Muscle layer of duodenum (tissue), 2 donors: ENCODE results near the gene ODAD3.
"Not testable (repeated sequence)": the region's sequence is repeated elsewhere in the genome, so short reads cannot be mapped to it uniquely, and the experiment has no call there.

Source experiments
- H3K27ac ChIP-seq: one replicate; pipeline ENCODE4 v1.7.0; 2013; ENCODE audit warnings: mild to moderate bottlenecking, low read length
- H3K27me3 ChIP-seq: one replicate; pipeline ENCODE4 v1.7.0; 2013; ENCODE audit warnings: low read depth, mild to moderate bottlenecking, control low read depth, low read length
- H3K36me3 ChIP-seq, 2 donors: one replicate each; pipeline ENCODE4 v1.7.0; 2013; ENCODE audit warnings: low read length in 2 of 2, control low read depth in 1 of 2, mild to moderate bottlenecking in 1 of 2; ENCODE audit not compliant: insufficient read depth in 2 of 2, control insufficient read depth in 1 of 2
- H3K4me1 ChIP-seq, 2 donors: one replicate each; pipeline ENCODE4 v1.7.0; 2013; ENCODE audit warnings: low read length in 2 of 2, mild to moderate bottlenecking in 2 of 2, control low read depth in 1 of 2, moderate library complexity in 1 of 2; ENCODE audit not compliant: insufficient read depth in 2 of 2, control insufficient read depth in 1 of 2
- H3K4me3 ChIP-seq, 2 donors: one replicate each; pipeline ENCODE4 v1.7.0; 2013; ENCODE audit warnings: low read length in 2 of 2, low read depth in 1 of 2, mild to moderate bottlenecking in 1 of 2
- H3K9me3 ChIP-seq, 2 donors: one replicate each; pipeline ENCODE4 v1.7.0; 2013; ENCODE audit warnings: low read length in 2 of 2, control low read depth in 1 of 2, mild to moderate bottlenecking in 1 of 2; ENCODE audit not compliant: control insufficient read depth in 1 of 2
- donor health status: healthy.

The ODAD3 gene

DNA sequence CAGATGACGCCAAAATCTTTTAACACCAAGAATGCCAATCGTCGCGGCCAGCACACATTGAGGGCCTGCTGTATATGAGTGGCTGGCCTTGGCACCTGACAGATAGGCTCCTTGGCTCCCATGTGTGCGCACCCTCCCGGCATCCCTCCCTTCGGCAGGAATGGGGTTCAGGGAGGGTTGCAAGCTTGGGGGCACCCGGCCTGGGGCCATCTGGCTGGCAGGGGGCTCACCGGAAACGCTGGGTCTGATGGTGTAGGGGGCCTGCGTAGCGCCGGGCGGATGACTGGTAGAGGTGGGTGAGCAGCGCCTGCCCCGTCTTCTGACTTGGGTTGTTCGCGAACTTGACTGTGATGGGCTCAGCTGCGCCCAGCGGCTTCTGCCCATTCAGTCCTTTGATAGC is 22.9 kb upstream of the ODAD3 start:
- no peak overlapping the region for H3K4me3 ChIP-seq
- H3K36me3 ChIP-seq, result no peaks in the 10 kb centered on the region
- H3K27ac ChIP-seq, result no peak overlapping the region
- H3K27me3 ChIP-seq, result no peaks in the 10 kb centered on the region
- no peaks in the 10 kb centered on the region for H3K4me1 ChIP-seq
- no peaks in the 10 kb centered on the region for H3K9me3 ChIP-seq

DNA sequence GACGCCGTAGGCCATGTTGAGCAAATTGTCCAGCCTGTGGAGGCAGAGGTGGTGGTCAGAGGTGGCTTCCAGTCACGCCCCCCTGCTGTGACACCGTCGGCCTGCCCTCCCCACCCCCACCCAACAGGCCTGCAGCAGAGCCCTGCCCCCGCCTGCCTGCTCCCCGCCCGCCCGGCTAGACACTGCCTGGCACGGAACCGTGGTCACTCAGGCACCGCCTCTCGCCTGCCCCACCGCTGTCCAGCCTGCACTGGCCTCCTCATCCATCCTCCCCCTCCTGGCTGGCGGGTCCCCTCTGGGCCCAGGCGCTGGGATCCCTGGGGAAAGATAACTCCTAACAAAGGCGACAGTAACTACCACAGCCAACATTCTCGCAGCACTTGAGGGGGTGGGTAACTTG is 22.2 kb upstream of the ODAD3 start:
- H3K36me3 ChIP-seq, result no peaks in the 10 kb centered on the region
- no peak overlapping the region for H3K4me3 ChIP-seq
- H3K27ac ChIP-seq, result no peak overlapping the region
- no peaks in the 10 kb centered on the region for H3K9me3 ChIP-seq
- no peaks in the 10 kb centered on the region for H3K4me1 ChIP-seq
- no peaks in the 10 kb centered on the region for H3K27me3 ChIP-seq

DNA sequence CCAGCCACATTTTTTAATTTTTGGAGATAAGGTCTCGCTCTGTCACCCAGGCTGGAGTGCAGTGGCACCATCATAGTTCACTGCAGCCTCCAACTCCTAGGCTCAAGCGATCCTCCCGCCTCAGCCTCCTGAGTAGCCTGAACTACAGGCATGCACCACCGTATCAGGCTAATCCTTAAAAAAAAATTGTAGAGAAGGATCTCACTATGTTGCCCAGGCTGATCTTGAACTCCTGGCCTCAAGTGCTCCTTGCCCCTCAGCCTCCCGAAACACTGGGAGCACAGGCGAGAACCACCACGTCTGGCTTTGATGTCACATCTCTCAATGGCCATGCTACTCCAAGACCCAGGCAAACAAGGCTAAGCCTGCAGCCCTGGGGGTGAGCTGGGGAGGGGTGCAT is 21.7 kb upstream of the ODAD3 start:
- no peaks in the 10 kb centered on the region for H3K9me3 ChIP-seq
- H3K4me1 ChIP-seq, result peaks cover 0 to 2% of the 10 kb centered on the region in 2 donors
- no peaks in the 10 kb centered on the region for H3K36me3 ChIP-seq
- no peaks in the 10 kb centered on the region for H3K27me3 ChIP-seq
- no peak overlapping the region for H3K4me3 ChIP-seq
- no peak overlapping the region for H3K27ac ChIP-seq

DNA sequence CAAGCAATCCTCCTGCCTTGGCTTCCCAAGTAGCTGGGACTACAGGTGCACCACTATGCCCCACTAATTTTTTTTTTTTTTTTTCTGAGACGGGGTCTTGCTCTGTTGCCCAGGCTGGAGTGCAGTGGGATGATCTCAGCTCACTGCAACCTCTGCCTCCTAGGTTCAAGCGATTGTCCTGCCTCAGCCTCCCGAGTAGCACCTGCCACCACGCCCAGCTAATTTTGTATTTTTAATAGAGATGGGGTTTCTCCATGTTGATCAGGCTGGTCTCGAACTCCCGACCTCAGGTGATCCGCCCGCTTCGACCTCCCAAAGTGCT is 20.3 kb upstream of the ODAD3 start:
- not testable (repeated sequence) for H3K9me3 ChIP-seq, H3K36me3 ChIP-seq, H3K27ac ChIP-seq, H3K4me3 ChIP-seq, H3K27me3 ChIP-seq, H3K4me1 ChIP-seq

DNA sequence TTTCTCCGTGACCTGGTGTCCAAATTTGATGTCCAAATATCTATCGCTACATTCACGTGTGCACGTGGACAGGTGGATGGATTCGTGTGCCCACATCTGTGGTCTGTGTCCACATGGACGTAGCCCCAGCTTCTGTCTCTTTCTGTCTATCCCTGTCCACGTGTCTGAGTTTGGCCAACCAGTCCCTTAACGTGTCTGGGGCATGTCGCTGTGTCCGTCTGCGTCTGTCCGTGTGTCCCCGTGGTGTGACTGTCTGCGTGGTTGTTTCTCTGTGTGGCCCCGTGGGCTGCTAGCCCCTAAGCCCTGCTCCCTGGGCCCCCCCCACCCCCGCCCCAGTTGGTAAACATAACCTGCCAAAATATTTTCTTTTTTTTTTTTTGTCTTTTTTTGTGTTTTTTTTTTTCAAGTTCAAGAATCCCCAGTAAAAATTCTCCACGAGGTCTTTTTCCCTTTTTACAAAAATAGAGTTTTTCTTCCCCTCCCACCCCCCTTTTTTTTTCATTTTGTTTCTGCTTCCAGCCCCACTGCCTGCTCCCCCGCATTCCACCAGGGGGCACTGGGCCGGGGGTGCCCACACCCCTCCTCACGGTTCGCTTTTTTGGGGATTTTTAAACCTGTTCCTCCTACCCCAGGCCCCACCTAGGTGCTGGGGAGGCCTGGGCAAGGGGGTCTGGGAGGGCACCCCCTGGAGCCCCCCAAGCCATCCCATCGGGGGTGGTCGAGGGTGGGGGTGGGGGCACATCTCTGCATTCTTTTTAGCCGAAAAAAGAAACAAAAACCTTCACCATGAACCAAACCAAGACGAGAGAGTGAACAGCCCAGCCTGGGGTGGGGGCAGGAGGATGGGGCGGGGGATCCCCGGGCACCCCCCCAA is 18.8 kb upstream of the ODAD3 start:
- Histone ChIP-seq H3K36me3 (peaks cover 0 to 13% of the 10 kb centered on the region in 2 donors), H3K9me3 (no peaks in the 10 kb centered on the region), H3K27me3 (no peaks in the 10 kb centered on the region), H3K27ac (no peak overlapping the region), H3K4me3 (no peak overlapping the region), H3K4me1 (peaks cover 0 to 5% of the 10 kb centered on the region in 2 donors)

DNA sequence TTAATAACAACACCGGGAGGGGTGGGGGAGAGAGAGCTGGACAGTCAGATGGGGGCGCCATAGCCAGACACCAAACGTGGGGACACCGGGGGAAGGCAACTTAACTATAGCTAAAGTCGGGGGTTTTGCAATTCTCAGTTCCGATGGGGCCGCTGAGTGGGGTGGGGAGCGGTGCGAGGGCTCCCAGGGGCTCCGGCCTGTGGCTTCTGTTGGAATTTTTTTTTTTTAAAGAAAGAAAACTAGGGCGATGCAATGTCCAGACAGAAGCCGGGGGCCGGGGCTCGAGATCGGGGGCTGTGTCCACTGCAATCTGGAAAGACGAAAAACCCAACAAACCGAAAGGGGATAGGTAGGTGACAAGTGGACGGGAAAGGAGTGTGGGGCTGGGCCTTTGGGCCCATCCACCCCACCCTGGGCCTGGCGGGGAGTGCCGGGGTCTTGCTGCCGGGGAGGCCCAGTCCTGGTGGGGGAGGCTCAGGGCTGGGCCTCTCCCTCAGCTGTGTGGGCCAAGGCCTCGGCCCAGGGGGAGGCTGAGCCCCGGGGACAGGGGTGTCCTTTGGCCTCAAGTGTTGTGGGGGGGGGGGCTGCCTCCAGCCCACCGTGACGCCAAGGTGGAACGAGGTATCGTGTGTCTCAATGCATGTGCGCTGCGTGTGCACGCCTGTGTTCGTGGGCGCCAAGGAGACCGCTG is 17.8 kb upstream of the ODAD3 start:
- peaks cover 0 to 22% of the 10 kb centered on the region in 2 donors for H3K36me3 ChIP-seq
- H3K4me3 ChIP-seq, result no peak overlapping the region
- H3K27me3 ChIP-seq, result no peaks in the 10 kb centered on the region
- H3K27ac ChIP-seq, result no peak overlapping the region
- no peaks in the 10 kb centered on the region for H3K9me3 ChIP-seq
- peaks cover 0 to 5% of the 10 kb centered on the region in 2 donors for H3K4me1 ChIP-seq

DNA sequence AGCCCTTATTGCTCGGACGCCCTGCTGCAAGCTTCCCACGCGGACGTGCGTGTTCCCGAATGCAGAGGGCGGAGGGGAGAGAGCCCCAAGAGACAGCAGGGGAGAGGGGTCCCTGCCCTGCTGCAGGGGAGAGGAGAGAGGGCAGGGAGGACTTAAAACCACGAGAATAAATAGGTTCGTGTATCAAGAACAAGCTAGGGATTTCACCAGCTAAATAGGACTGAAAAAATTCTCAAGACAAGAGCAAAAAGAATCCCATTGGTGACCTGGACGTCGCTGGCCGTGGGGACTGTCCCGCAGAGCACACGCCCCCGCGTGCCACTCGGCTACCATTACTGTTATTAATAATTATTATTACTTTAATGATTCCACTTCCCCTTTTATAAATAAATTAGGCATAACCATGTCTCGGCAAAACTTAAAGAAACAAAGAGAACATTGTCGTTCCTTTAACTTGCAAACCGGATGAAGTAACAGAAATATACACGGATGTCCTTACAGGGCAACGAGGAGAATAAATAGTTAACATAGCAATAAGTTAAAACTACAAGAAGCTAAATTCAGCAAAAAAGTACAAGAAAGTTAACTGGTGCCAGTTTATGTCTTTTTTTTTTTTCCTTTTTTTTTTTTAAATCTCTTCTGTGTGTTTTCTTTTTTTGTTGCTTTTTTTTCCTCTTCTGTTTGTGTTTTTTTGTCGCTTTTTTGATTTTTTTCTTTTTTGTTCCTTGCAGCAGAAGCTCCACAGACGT is 17.1 kb upstream of the ODAD3 start:
- no peak overlapping the region for H3K27ac ChIP-seq
- H3K9me3 ChIP-seq, result no peaks in the 10 kb centered on the region
- peaks cover 0 to 5% of the 10 kb centered on the region in 2 donors for H3K4me1 ChIP-seq
- H3K4me3 ChIP-seq, result no peak overlapping the region
- H3K27me3 ChIP-seq, result no peaks in the 10 kb centered on the region
- peaks cover 0 to 30% of the 10 kb centered on the region in 2 donors for H3K36me3 ChIP-seq

DNA sequence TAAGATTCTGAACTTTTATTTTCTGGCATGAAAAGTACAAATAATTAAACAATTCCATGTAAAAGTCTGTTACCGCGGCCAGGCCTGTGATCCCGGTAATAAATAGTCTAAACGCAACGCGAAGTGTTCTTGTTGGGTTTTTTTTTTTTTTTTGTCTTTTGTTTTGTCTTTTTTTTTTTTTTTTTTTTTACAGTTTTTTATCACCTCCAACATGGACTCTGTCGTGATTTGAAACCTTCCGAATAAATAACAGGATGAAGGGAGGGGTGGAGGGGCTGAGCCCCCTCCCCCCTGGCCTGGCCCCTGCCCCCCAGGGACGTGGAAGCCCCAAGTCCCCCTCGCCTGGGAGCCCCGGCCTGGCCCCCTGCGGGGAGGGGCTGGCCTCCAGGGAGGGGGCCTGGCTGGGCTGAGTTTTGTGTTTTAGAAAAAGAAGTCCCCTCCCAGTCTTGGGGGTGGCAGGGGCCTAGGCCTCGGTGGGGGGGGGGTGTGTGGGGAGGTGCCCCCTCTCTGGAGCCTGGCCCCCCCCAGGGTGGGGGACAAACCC is 16.5 kb upstream of the ODAD3 start:
- Histone ChIP-seq H3K4me3 (no peak overlapping the region), H3K9me3 (no peaks in the 10 kb centered on the region), H3K4me1 (peaks cover 0 to 5% of the 10 kb centered on the region in 2 donors), H3K27ac (no peak overlapping the region), H3K27me3 (no peaks in the 10 kb centered on the region), H3K36me3 (peaks cover 0 to 35% of the 10 kb centered on the region in 2 donors)

DNA sequence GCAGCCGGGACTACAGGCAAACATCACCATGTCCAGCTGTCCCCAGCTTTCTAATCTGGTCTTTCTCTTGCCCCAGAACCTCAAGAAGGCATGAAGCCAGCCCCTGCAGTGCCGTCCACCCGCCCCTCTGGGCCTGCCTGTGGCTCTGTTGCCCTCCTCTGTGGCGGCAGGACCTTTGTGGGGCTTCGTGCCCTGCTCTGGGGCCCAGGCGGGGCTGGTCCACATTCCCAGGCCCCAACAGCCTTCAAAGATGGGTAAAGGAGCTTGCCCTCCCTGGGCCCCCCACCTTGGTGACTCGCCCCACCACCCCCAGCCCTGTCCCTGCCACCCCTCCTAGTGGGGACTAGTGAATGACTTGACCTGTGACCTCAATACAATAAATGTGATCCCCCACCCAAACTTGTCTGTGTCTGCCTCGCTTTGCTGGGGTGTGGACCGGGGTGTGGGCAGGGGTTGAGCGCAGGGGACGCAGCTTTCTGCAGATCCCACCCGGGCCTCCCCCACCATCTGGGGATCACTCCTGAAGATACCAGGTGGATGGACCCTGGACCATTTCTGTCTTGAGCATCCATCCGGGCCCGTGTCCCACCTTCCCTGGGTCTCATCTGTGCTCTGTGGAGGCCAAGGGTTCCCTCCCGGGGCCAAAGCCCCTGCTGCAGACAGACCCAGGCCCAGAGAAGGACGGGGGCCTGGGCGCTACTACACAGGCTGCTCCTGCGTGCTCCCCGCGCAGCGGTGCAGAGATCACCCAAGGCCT is 15.8 kb upstream of the ODAD3 start:
- no peaks in the 10 kb centered on the region for H3K9me3 ChIP-seq
- H3K36me3 ChIP-seq, result peaks cover 0 to 40% of the 10 kb centered on the region in 2 donors
- no peak overlapping the region for H3K27ac ChIP-seq
- H3K4me1 ChIP-seq, result peaks cover 0 to 5% of the 10 kb centered on the region in 2 donors
- no peak overlapping the region for H3K4me3 ChIP-seq
- no peaks in the 10 kb centered on the region for H3K27me3 ChIP-seq

DNA sequence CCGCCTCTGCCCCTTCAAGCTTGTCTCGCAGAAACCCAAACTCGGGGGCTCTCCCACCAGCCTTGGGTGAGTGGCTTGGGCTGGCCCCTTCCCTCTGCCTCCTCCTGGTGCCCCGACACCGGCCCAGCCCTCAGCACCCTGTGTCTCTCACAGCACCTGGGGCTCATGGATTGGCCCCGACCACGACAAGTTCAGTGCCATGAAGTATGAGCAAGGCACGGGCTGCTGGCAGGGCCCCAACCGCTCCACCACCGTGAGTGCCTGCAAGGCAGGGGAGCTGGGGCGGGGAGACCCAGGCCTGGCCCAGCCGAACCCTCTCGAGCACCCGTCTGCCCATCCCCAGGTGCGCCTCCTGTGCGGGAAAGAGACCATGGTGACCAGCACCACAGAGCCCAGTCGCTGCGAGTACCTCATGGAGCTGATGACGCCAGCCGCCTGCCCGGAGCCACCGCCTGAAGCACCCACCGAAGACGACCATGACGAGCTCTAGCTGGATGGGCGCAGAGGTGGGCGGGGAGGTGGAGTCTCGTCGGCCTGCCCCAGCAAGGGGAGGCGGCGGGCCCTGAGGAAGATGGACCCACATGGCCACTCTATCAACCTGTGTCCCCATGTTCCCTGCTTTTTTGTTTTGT is 14.1 kb upstream of the ODAD3 start:
- Histone ChIP-seq H3K36me3 (peaks cover 5 to 55% of the 10 kb centered on the region in 2 donors), H3K27me3 (no peaks in the 10 kb centered on the region), H3K4me1 (peaks cover 0 to 5% of the 10 kb centered on the region in 2 donors), H3K27ac (no peak overlapping the region), H3K4me3 (no peak overlapping the region), H3K9me3 (no peaks in the 10 kb centered on the region)
